Fibroblast of the aortic adventitia (primary cell): ENCODE measurements around the gene TECR. TPM values are rescaled to one million over a fixed set of nuclear protein-coding genes. Genes with fewer than 3 reads are reported as not detected.

ENCODE experiments used
- DNase-seq: peaks from one replicate; pipeline ENCODE4 v3.0.0-alpha.2; 2010; ENCODE audit warnings: low read depth
- H3K4me3 ChIP-seq: 2 replicates; pipeline ENCODE4 v1.5.1; 2011; ENCODE audit warnings: low read depth, mild to moderate bottlenecking, control low read depth, low read length, moderate library complexity
- total RNA-seq: library from RNA; depleted of rRNA; stranded (reverse); fragments of >200 nt; gene quantifications from 2 replicates; pipeline ENCODE4 v1.2.3, GENCODE V29; 2012; ENCODE audit warnings: low replicate concordance
- TF ChIP-seq, protein P1 (sequence below): IDR thresholded peaks from 2 replicates; pipeline ENCODE4 v1.5.1; 2011; ENCODE audit warnings: mild to moderate bottlenecking, low read length, control low read depth, inconsistent platforms; ENCODE audit not compliant: insufficient read depth

TECR gene
- total RNA-seq, 1 donor: 41.8 TPM

DNA sequence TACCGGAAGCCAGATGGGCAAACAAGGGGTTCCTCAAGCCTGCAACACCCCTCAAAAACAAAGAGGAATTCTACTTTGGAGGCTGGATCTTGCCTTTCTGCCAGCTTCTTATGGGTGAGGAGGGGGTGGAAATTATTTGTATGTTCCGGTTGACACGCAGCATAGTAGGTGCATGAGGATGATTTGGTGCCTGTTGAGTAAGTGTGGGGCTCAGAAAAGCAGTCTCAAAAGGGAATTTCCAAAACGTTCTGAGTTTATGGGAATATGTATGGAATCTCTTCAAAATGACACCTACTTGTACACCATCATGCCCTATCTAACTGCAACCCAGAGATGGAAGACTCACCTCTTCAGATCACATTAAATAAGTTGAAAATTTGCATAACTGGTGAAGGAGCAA lies 3.0 kb upstream of the TECR start:
- no peak for DNase-seq
- TF ChIP-seq, protein P1, sequence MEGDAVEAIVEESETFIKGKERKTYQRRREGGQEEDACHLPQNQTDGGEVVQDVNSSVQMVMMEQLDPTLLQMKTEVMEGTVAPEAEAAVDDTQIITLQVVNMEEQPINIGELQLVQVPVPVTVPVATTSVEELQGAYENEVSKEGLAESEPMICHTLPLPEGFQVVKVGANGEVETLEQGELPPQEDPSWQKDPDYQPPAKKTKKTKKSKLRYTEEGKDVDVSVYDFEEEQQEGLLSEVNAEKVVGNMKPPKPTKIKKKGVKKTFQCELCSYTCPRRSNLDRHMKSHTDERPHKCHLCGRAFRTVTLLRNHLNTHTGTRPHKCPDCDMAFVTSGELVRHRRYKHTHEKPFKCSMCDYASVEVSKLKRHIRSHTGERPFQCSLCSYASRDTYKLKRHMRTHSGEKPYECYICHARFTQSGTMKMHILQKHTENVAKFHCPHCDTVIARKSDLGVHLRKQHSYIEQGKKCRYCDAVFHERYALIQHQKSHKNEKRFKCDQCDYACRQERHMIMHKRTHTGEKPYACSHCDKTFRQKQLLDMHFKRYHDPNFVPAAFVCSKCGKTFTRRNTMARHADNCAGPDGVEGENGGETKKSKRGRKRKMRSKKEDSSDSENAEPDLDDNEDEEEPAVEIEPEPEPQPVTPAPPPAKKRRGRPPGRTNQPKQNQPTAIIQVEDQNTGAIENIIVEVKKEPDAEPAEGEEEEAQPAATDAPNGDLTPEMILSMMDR: no peak
- H3K4me3 ChIP-seq: no peak overlapping the region

DNA sequence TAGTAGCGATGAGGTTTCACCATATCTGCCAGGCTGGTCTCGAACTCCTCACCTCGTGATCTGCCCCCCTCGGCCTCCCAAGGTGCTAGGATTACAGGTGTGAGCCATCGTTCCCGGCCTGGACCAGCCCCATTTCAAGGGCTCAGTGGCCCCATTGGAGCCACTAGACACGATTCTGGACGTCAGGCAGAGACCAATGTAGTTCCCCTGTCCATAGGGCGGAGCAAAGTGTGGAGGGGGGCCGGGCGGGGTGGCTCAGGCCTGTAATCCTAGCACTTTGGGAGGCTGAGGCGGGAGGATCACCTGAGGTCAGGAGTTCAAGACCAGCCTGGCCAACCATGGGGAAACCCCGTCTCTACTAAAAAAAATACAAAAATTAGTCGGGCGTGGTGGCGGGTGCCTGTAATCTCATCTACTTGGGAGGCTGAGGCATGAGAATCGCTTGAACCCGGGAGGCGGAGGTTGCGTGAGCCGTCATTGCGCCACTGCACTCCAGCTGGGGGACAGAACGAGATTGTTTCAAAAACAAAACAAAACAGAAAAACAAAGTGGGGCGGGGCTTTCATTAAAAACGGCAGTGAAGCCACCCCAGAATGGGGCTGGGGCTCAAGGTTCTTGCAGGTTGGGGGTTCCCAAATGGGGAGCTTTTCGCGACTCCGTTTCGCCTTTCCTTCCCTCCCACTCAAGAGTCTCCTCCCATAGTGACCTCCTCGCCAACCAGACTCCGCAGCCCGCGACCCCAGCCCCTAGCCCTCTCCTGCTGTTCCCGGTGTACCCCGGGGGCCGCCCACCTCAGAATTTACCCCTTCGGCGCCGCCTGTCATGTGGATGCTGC lies 758 bp upstream of the TECR start:
- H3K4me3 ChIP-seq: peak overlapping the region; percentile 79
- TF ChIP-seq, protein P1: no peak
- DNase-seq: no peak

DNA sequence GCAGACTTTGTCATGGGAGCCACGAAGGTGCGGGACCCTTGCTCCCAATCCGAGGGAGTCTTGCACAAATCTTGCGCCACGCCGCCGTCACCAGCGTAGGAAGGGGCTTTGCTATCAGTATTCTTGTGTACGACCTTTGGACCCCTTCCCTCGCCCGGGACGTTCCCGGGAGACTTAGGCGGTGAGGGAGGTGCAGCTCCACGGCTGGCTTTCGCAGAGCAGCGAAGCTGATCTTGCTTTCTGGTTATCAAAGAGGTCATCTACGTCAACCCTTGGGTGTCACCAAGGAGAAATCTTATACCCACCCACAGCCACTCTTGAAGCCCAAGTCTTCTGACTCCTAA lies 583 bp downstream of the TECR start:
- H3K4me3 ChIP-seq: peak overlapping the region; percentile 98
- TF ChIP-seq, protein P1: no peak
- DNase-seq: no peak

DNA sequence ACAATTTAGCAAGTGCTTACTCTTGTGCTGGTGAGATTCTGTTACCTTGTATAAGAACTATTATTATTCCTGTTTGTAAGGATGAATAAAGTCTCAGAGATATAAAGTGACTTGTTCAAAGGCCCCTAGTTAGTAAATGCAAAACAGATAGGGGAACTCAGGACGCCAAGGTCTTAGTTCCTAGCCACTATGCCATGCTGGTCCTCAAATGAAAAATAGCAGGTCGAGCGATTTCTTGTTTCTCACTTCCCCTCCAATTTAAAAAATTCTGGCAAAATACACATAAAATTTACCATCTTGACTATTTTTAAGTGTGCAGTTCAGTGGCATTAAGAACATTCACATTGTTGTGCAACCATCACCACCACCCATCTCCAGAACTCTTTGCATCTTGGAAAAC lies 1.1 kb downstream of the TECR start:
- TF ChIP-seq, protein P1: no peak
- no peak for DNase-seq

DNA sequence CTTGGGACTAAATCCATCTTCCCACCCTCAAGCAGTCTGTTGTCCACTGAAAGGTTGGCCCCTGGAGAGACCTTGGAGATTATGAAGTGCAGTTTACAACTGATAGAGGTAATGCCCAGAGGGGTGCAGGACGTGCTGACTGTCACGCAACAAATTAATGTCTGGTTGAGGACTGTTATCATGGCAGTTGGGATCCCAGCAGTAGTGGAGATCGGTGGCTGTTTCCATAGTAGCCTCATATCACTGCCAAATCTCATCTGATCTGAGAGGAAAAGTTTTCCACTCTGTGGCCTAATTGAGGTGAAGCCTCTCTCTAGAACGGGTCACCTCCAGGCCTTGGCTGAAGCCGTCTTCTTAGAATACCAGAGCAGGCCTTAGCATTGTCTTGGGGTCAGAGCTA lies 4.1 kb downstream of the TECR start:
- TF ChIP-seq, protein P1: no peak
- DNase-seq: no peak
- H3K4me3 ChIP-seq: no peak overlapping the region

More for the DNA sequence above, 1.1 kb downstream of the TECR start:
- H3K4me3 ChIP-seq: peak overlapping the region; percentile 98

DNA sequence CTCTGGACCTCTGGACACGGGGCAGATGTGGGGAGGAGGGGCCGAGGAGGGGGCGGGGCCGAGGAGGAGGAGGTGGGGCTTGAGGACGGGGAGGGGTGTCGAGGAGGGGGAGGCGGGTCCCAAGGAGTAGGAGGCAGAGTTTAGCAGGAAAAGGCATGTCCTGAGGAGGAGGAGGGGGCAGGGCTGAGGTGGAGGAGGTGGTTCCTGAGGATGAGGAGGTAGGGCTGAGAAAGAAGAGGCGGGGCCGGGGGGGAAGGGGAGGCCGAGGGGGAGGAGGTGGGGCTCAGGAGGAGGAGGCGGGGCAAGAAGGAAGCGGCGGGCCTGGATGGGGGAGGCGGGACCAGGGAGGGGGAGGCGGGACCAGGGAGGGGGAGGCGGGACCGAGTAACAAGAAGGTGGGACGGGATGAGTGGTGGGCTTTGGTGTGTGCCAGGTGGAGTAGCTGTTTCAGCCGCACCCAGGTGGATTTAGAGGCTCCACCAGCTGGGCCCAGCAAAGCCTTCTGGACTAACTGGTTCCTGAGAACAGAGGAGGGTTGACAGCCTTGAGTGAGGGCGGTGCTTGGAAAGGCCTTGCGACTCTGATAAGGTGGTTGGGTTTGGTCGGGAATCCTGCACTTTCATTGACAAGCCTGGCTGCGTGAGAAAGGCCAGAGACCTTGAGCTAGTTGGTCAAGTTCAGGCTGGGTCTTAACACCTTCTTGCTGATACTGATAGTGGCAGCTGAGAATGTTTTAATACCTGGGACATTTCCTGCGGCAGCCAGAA lies 7.7 kb downstream of the TECR start:
- peak overlapping the region; percentile 45 for H3K4me3 ChIP-seq
- TF ChIP-seq, protein P1: no peak
- peak; percentile 61 for DNase-seq
